ENCODE data around the gene C8A.

Gene C8A

GRCh38 chr1:56965191-56965590 lies 110.6 kb downstream of the C8A start:
- no peak for DNase-seq (ENCODE audit: low read depth)
- TF ChIP-seq, protein P1, sequence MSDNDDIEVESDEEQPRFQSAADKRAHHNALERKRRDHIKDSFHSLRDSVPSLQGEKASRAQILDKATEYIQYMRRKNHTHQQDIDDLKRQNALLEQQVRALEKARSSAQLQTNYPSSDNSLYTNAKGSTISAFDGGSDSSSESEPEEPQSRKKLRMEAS (IDR thresholded peaks at IDR 0.05; ENCODE audit: low read depth, low read length): no peak
- no peak for TF ChIP-seq MYC (IDR thresholded peaks at IDR 0.05; ENCODE audit: low read depth, low read length)
- no peak for TF ChIP-seq POLR2A (IDR thresholded peaks at IDR 0.05; ENCODE audit: extremely low read depth, insufficient read length)
- TF ChIP-seq, protein P2, sequence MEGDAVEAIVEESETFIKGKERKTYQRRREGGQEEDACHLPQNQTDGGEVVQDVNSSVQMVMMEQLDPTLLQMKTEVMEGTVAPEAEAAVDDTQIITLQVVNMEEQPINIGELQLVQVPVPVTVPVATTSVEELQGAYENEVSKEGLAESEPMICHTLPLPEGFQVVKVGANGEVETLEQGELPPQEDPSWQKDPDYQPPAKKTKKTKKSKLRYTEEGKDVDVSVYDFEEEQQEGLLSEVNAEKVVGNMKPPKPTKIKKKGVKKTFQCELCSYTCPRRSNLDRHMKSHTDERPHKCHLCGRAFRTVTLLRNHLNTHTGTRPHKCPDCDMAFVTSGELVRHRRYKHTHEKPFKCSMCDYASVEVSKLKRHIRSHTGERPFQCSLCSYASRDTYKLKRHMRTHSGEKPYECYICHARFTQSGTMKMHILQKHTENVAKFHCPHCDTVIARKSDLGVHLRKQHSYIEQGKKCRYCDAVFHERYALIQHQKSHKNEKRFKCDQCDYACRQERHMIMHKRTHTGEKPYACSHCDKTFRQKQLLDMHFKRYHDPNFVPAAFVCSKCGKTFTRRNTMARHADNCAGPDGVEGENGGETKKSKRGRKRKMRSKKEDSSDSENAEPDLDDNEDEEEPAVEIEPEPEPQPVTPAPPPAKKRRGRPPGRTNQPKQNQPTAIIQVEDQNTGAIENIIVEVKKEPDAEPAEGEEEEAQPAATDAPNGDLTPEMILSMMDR (IDR thresholded peaks at IDR 0.05; ENCODE audit: low read depth, low read length): no peak
- no peak overlapping the region for H3K4me3 ChIP-seq (ENCODE audit: low read depth, low read length)

- no peak for DNase-seq (ENCODE audit: low read depth)
- no peak for TF ChIP-seq MYC (IDR thresholded peaks at IDR 0.05; ENCODE audit: low read depth, low read length)
- TF ChIP-seq, protein P2 (IDR thresholded peaks at IDR 0.05; ENCODE audit: low read depth, low read length): no peak
- TF ChIP-seq, protein P1 (IDR thresholded peaks at IDR 0.05; ENCODE audit: low read depth, low read length): no peak
- no peak for TF ChIP-seq POLR2A (IDR thresholded peaks at IDR 0.05; ENCODE audit: extremely low read depth, insufficient read length)
- H3K4me3 ChIP-seq (ENCODE audit: low read depth, low read length): no peak within 1 kb of the TSS
Observed at GRCh38 chr1:56965916-56966697, 111.5 kb downstream of the C8A start, which contains the start of gene C8B. Gene C8B (minus strand): TSS chr1:56966015. CDS start chr1:56965948, 67 bp downstream.

DNA sequence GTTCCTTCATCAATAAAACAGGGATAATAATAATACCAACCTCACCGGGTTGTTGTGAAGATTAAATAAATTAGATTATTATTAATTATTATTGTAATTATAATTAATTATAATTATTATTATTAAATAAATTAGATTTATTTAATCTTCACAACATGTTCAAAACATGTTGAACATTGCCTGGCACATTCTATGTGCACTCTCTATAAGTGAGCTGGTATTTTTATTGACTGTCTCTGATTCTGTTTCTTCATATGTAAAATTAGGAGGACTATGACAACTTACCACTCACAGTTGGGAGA lies 112.1 kb downstream of the C8A start:
- no peak for DNase-seq (ENCODE audit: low read depth)
- no peak for TF ChIP-seq MYC (IDR thresholded peaks at IDR 0.05; ENCODE audit: low read depth, low read length)
- TF ChIP-seq, protein P1 (IDR thresholded peaks at IDR 0.05; ENCODE audit: low read depth, low read length): no peak
- no peak for TF ChIP-seq POLR2A (IDR thresholded peaks at IDR 0.05; ENCODE audit: extremely low read depth, insufficient read length)
- TF ChIP-seq, protein P2 (IDR thresholded peaks at IDR 0.05; ENCODE audit: low read depth, low read length): no peak
- H3K4me3 ChIP-seq (ENCODE audit: low read depth, low read length): no peak overlapping the region

GRCh38 chr1:56967355-56967754 lies 112.8 kb downstream of the C8A start:
- DNase-seq (ENCODE audit: low read depth): no peak
- TF ChIP-seq, protein P2 (IDR thresholded peaks at IDR 0.05; ENCODE audit: low read depth, low read length): no peak
- TF ChIP-seq MYC (IDR thresholded peaks at IDR 0.05; ENCODE audit: low read depth, low read length) (no peak), POLR2A (IDR thresholded peaks at IDR 0.05; ENCODE audit: extremely low read depth, insufficient read length) (no peak)
- TF ChIP-seq, protein P1 (IDR thresholded peaks at IDR 0.05; ENCODE audit: low read depth, low read length): no peak
- H3K4me3 ChIP-seq (ENCODE audit: low read depth, low read length): no peak overlapping the region
